HCT116 (cell line): ENCODE measurements around the gene RASA4.
"Not testable (repeated sequence)": the region's sequence is repeated elsewhere in the genome, so short reads cannot be mapped to it uniquely, and the experiment has no call there.

ENCODE experiments used
- CTCF ChIP-seq, 3 experiments: fragments of 200-600 bp in 1 of 3; sonication (generic) in 1 of 3; IDR thresholded peaks in 2 of 3; conservative IDR thresholded peaks in 1 of 3; 2 replicates each; pipeline ENCODE4 v1.5.1; 2012 to 2017; ENCODE audit warnings: low read depth in 2 of 3, low read length in 2 of 3, antibody characterized with exemption in 1 of 3, borderline replicate concordance in 1 of 3, control low read depth in 1 of 3, mild to moderate bottlenecking in 1 of 3, mixed read lengths in 1 of 3, mixed run types in 1 of 3, moderate library complexity in 1 of 3; ENCODE audit not compliant: insufficient read depth in 1 of 3
- POLR2AphosphoS5 ChIP-seq: IDR thresholded peaks from 2 replicates; pipeline ENCODE4 v1.6.1; 2011; ENCODE audit warnings: mild to moderate bottlenecking, low read depth, low read length, moderate library complexity

DNA sequence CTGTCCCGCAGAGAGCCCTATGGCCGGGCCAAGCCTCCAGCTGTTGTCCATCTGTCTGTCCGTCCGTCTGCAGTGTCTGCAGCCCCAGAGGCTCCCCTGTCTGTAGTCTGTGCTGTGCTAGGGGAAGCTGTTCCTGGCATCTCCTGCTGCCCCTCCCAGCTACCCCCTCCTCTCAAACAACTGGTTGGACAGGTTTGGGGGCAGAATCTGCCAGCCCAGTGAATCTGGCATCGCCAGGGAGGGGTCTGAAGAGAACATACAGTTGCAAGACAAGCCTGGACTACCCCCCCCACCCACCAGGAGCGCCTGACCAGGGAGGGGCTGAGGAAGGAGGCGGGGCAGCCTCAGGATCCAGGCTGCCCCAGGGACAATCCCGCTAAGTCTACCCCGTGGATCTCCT lies 26.1 kb upstream of the RASA4 start, which contains the start of gene UPK3BL1:
- TF ChIP-seq CTCF (IDR thresholded peaks at IDR 0.05 in 2 of 3, conservative IDR thresholded peaks at IDR 0.05 in 1 of 3; ENCODE audit: borderline replicate concordance in 1 of 3, insufficient read depth in 1 of 3, low read depth in 2 of 3, low read length in 2 of 3); POLR2AphosphoS5: not testable (repeated sequence)
